ENCODE measurements around the gene ZNF710.

GRCh38 chr15:90040618-90041017 is 39.5 kb downstream of the ZNF710 start:
- TF ChIP-seq CTCF (IDR thresholded peaks at IDR 0.05) (no peak), POLR2A (IDR thresholded peaks at IDR 0.05) (no peak)
